ENCODE measurements around the gene TNRC18.
"Not testable (repeated sequence)": the region's sequence is repeated elsewhere in the genome, so short reads cannot be mapped to it uniquely, and the experiment has no call there.

The TNRC18 gene

DNA sequence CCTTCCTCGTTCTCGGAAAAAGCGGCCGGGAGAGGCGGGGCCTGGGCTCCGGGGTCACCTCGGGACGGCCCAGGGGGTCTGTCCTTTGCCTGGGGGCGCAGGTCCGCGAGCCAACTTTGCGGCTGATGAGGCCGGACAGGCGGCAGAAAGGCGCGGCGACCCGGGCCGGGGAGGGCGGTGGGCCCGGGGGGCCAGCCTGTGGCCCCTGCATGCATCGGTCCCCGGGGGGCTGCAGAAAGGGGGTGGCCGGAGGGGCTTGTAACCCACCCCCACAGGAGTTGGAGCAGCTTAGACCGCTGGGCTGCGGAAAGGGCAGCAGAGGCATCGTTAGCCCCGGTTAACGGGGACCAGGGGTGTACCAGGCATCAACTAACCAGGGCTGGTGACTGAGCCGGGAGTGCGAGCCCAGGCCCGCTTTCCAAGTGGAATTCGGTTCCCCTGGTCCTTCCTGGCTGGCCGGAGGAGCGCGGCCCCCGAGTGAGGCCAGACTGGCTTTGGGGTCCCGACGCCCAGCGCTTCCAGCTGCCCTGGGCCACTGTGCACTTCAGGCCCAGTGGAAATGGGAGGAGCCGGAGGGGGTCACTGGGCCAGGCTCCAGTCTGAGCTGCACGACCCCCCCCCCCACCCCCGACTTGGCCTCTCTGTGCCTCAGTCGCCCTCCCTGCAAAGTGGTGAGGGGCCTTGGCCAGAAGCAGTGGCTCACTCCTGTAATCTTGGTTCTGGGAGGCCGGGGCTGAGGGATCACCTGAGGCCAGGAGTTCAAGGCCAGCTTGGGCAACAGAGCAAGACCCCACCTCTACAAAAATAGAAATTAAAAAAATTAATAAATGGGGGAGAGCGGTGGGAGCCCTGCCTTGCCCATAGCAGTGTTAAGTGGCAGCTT lies 140.0 kb downstream of the TNRC18 start:
- Mint-ChIP-seq H3K36me3 (ENCODE audit: low read depth) (no peaks in the 10 kb centered on the region), H3K27ac (no peak overlapping the region), H3K4me1 (ENCODE audit: low read depth) (no peaks in the 10 kb centered on the region), H3K9me3 (no peaks in the 10 kb centered on the region), H3K27me3 (ENCODE audit: low read depth) (peaks cover 12% of the 10 kb centered on the region), H3K4me3 (no peak overlapping the region)
- DNase-seq (ENCODE audit: low spot score) = no peak

- Mint-ChIP-seq H3K27me3 (ENCODE audit: low read depth) (peaks cover 12% of the 10 kb centered on the region), H3K4me3 (no peak within 1 kb of the TSS)
- no peak for DNase-seq (ENCODE audit: low spot score)
These were observed 140.9 kb downstream of the TNRC18 start, which contains the start of gene SLC29A4 for GRCh38 chr7:5282543-5283316. SLC29A4 (plus strand) TSS chr7:5282943; CDS start chr7:5287817, 4,874 bp downstream.

GRCh38 chr7:5281598-5282500 lies 141.8 kb downstream of the TNRC18 start:
- H3K9me3 Mint-ChIP-seq; H3K4me3 Mint-ChIP-seq; H3K27ac Mint-ChIP-seq; H3K4me1 Mint-ChIP-seq (ENCODE audit: low read depth); H3K36me3 Mint-ChIP-seq (ENCODE audit: low read depth); DNase-seq (ENCODE audit: low spot score): not testable (repeated sequence)
- H3K27me3 Mint-ChIP-seq (ENCODE audit: low read depth) = peaks cover 12% of the 10 kb centered on the region

More at GRCh38 chr7:5282543-5283316, 140.9 kb downstream of the TNRC18 start, which contains the start of gene SLC29A4:
- Mint-ChIP-seq H3K27ac (no peak within 1 kb of the TSS), H3K9me3 (no peaks in the 10 kb centered on the region), H3K36me3 (ENCODE audit: low read depth) (no peaks in the 10 kb centered on the region), H3K4me1 (ENCODE audit: low read depth) (no peaks in the 10 kb centered on the region)

DNA sequence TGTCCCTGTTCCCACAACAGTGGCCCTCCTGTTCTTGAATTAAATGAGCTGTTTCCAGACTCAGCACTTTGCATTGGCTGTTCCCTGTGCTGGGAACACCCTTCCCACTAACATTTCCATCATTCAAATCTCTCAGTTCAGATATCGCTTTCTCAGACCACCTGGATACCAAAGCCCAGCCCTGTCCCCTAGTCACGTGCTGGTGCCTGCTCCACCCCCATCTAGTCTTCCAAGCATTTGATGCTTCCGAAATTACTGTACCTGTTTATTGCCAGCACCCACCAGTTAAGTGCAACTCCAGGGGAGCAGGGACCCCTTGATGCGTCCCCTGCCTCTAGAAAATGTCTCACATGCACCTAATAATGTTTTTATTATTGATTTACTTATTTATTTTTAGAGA lies 143.9 kb downstream of the TNRC18 start:
- DNase-seq (ENCODE audit: low spot score) = no peak
- no peak overlapping the region for H3K4me3 Mint-ChIP-seq
- no peaks in the 10 kb centered on the region for H3K4me1 Mint-ChIP-seq (ENCODE audit: low read depth)
- H3K36me3 Mint-ChIP-seq (ENCODE audit: low read depth) = no peaks in the 10 kb centered on the region
- H3K27me3 Mint-ChIP-seq (ENCODE audit: low read depth) = peaks cover 9% of the 10 kb centered on the region
- H3K27ac Mint-ChIP-seq = no peak overlapping the region
- H3K9me3 Mint-ChIP-seq = no peaks in the 10 kb centered on the region

DNA sequence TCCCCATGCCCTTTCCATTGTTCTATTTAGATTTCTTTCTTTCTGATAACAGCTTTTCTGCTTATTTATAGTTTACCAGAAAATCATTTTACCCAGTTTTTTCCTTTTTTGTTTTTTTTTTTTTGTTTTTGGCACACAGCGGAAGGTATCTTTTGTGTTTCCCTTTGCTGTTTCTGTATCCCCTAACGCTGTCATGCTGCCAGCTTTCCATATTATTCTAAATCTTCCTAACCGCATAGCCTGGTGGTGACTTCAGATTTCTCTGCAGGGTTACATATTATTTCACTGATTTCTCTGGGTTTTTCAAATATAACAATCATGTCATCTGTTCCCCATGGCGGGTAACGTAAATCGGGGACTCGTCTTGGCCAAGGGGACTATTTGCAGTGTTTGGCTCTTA lies 144.9 kb downstream of the TNRC18 start:
- DNase-seq (ENCODE audit: low spot score) = no peak
- H3K4me3 Mint-ChIP-seq = no peak overlapping the region
- H3K27me3 Mint-ChIP-seq (ENCODE audit: low read depth) = peaks cover 4% of the 10 kb centered on the region
- H3K9me3 Mint-ChIP-seq = no peaks in the 10 kb centered on the region
- no peaks in the 10 kb centered on the region for H3K4me1 Mint-ChIP-seq (ENCODE audit: low read depth)
- H3K27ac Mint-ChIP-seq = no peak overlapping the region
- no peaks in the 10 kb centered on the region for H3K36me3 Mint-ChIP-seq (ENCODE audit: low read depth)

DNA sequence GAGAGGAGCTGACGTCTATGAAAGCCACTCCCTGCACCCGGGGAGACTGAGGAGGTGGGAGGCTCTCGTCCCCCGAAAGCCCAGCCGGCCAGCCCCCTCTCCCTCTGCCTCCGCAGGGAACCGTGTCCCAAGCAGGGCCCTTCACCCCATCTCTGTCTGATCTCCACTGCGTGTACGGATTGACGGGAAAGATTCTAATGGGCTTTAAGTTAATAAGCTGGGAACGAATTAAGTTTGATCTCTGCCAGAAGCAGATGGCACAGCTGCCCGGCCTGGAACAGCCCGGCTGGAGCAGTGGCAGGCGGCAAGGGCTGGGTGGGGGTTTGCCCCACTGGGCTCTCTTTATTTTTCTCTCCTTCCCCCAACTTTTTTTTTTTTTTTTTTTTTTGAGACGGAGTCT lies 147.0 kb downstream of the TNRC18 start:
- H3K27ac Mint-ChIP-seq = no peak overlapping the region
- H3K4me3 Mint-ChIP-seq = no peak overlapping the region
- no peak for DNase-seq (ENCODE audit: low spot score)
- no peaks in the 10 kb centered on the region for H3K9me3 Mint-ChIP-seq
- H3K4me1 Mint-ChIP-seq (ENCODE audit: low read depth) = no peaks in the 10 kb centered on the region
- H3K36me3 Mint-ChIP-seq (ENCODE audit: low read depth) = no peaks in the 10 kb centered on the region
- H3K27me3 Mint-ChIP-seq (ENCODE audit: low read depth) = peaks cover 4% of the 10 kb centered on the region

DNA sequence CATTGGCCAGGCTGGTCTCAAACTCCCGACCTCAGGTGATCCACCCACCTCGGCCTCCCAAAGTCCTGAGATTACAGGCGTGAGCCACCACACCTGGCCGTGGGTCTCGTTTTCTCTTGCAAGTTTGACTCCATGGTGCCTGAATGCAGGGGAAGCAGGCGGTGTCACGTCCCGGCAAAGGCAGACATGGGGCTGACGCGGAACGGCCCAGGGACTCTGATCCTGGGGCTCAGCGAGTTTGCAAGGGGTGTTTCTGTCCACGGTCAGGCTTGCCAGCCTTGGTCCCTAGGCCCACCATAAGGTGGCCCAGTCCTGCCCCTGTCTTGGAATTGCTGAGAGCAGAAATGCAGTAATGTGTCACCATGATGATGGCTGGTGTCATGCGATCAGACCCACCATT lies 147.5 kb downstream of the TNRC18 start:
- not testable (repeated sequence) for DNase-seq (ENCODE audit: low spot score); H3K27ac Mint-ChIP-seq; H3K9me3 Mint-ChIP-seq; H3K27me3 Mint-ChIP-seq (ENCODE audit: low read depth); H3K4me3 Mint-ChIP-seq; H3K4me1 Mint-ChIP-seq (ENCODE audit: low read depth); H3K36me3 Mint-ChIP-seq (ENCODE audit: low read depth)

DNA sequence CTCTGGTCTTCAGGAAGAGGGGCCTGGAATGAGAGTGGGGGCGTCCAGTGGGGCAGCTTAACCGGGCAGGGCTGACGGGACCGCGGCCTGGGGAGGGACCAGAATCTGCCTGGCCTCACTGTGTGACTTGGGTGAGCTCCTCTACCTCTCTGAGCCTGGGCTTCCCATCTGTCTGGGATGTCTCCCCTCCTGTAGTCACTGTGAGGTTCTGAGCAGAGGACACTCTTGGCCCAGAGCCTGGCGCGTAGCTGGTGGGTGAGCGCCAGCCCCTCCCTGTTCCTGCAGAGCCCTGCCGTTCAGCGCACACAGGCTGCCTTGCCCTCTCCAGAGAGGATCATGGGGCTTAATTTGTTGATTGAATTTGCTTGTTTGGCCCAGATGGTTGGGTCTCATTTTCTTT lies 148.1 kb downstream of the TNRC18 start:
- not testable (repeated sequence) for H3K36me3 Mint-ChIP-seq (ENCODE audit: low read depth); H3K27ac Mint-ChIP-seq; H3K9me3 Mint-ChIP-seq; H3K4me1 Mint-ChIP-seq (ENCODE audit: low read depth); H3K27me3 Mint-ChIP-seq (ENCODE audit: low read depth); H3K4me3 Mint-ChIP-seq; DNase-seq (ENCODE audit: low spot score)

DNA sequence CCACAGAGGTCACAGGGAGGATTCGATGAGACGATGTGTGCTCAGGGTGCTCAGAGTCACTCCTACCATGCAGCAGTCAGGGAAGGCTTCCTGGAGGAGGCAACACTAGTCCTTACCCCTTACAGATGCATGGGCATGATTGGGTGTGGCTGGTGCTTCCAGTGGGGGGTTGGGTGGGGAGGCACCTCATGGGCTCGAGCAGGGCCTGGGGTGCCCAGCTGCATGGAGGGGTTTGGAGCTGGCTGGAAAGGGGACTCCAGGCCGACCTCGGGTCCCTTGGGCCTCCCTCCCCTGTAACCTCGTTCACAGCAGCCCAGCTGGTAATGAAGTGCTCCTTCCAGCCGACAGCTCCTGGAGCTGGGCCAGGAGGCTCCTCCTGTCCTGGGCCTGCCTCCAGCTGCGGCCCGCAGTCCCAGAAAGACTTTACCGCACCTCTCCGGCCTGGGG lies 148.6 kb downstream of the TNRC18 start:
- H3K36me3 Mint-ChIP-seq (ENCODE audit: low read depth); H3K27me3 Mint-ChIP-seq (ENCODE audit: low read depth); H3K27ac Mint-ChIP-seq: not testable (repeated sequence)

DNA sequence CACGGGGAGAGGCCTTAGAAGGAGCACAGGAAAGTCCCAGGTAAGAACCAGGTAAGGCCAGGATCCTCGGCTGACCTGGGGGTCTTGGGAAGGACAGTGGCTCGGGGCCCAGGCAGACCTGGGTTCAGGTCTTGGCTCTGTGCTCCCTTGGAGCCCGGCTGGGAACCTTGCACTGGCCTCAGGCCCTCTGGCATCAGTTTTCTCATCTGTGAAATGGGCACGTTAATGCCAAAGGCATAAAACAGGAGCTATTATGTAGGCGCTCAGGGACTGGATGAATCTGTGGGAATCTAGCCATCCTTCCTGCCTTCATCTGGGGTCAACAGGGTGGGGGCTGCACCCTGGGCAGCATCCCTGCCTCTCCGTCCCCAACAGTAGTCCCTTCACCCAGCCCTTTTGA lies 149.2 kb downstream of the TNRC18 start:
- no peaks in the 10 kb centered on the region for H3K27me3 Mint-ChIP-seq (ENCODE audit: low read depth)
- H3K27ac Mint-ChIP-seq = no peak overlapping the region
- no peaks in the 10 kb centered on the region for H3K36me3 Mint-ChIP-seq (ENCODE audit: low read depth)
- H3K9me3 Mint-ChIP-seq = no peaks in the 10 kb centered on the region
- H3K4me1 Mint-ChIP-seq (ENCODE audit: low read depth) = no peaks in the 10 kb centered on the region
- DNase-seq (ENCODE audit: low spot score) = no peak
- H3K4me3 Mint-ChIP-seq = no peak overlapping the region

More for the DNA sequence above, 148.6 kb downstream of the TNRC18 start:
- DNase-seq (ENCODE audit: low spot score); H3K4me3 Mint-ChIP-seq; H3K4me1 Mint-ChIP-seq (ENCODE audit: low read depth); H3K9me3 Mint-ChIP-seq: not testable (repeated sequence)

DNA sequence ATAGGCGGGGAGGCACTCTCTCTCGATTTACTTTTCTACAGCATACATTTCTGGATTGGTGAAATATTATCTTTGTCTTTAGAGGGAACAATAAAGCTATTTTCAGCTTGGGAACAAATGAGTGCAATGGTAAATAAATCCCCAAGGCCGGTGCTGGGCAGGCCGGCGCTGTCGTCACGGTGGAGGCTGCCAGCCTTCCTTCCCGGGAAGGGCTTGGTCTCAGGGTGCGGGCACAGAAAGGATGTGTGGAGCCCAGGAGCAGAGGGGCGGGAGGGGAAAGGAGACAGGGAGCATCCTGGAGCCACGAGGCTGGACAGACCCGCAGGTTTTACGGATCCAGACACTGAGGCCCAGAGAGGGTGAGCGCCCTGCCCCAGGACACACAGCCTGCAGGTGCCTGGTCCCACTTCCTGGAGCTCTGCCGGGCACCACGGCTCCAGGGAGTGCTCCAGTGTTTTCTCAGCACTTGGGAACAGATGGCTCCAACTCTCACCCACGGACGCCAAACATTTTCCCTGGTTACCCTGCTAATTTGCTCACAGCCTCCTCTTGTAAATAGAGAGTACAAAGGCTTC lies 149.7 kb downstream of the TNRC18 start:
- H3K27me3 Mint-ChIP-seq (ENCODE audit: low read depth); H3K36me3 Mint-ChIP-seq (ENCODE audit: low read depth); H3K4me3 Mint-ChIP-seq: not testable (repeated sequence)

GRCh38 chr7:5270788-5271187 lies 152.8 kb downstream of the TNRC18 start:
- Mint-ChIP-seq H3K27me3 (ENCODE audit: low read depth) (no peaks in the 10 kb centered on the region), H3K27ac (no peak overlapping the region), H3K36me3 (ENCODE audit: low read depth) (no peaks in the 10 kb centered on the region), H3K9me3 (no peaks in the 10 kb centered on the region), H3K4me1 (ENCODE audit: low read depth) (no peaks in the 10 kb centered on the region), H3K4me3 (no peak overlapping the region)
- no peak for DNase-seq (ENCODE audit: low spot score)

More for the DNA sequence above, 149.7 kb downstream of the TNRC18 start:
- not testable (repeated sequence) for H3K4me1 Mint-ChIP-seq (ENCODE audit: low read depth); H3K9me3 Mint-ChIP-seq; DNase-seq (ENCODE audit: low spot score); H3K27ac Mint-ChIP-seq

DNA sequence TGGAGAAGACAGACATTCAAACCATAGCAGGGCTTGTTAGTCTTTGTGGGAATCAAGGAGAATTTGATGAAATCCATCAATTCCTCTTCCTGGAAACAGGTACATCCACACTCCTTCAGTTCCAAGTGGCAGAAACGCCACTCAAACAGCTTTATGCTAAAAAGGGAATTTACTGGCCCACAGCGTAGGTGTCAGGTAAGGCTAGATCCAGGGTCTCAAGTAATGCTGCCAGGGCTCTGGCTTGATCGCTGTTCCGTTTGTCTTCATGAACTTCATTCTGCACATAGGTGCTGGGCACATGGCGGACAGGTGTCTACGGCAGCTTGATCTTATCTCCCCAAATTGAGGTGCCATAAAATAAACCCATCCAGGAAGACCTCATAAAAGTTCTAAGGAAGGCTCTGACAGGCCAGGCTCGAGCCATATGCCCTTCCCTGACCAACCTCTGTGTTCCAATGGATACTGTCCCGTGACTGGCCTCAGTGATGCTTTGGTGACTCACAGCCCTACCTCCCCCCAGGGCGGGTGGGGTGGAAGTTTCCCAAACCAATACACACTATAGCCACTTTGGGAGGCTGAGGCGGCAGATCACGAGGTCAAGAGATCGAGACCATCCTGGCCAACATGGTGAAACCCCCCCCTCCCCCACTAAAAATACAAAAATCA lies 153.5 kb downstream of the TNRC18 start:
- DNase-seq (ENCODE audit: low spot score); H3K4me3 Mint-ChIP-seq; H3K36me3 Mint-ChIP-seq (ENCODE audit: low read depth); H3K9me3 Mint-ChIP-seq; H3K4me1 Mint-ChIP-seq (ENCODE audit: low read depth); H3K27me3 Mint-ChIP-seq (ENCODE audit: low read depth); H3K27ac Mint-ChIP-seq: not testable (repeated sequence)

Data from T-helper 2 cell treated with Interferon-gamma antibody and Interleukin-4, amounts not matched to agents 5 μg/mL and 100 μg/mL, for 36 hours (primary cell).